Peyer's patch (tissue), 4 donors: ENCODE measurements around the gene ZDHHC11.

Experiments
- CTCF ChIP-seq, 6 experiments: fragments of 450-650 bp in 4 of 6; fragments of 200-600 bp in 2 of 6; sonication (generic) in 1 of 6; IDR thresholded peaks; one replicate each; pipeline ENCODE4 v1.5.1; 2017 to 2019; ENCODE audit warnings: antibody characterized with exemption in 6 of 6, mild to moderate bottlenecking in 3 of 6, moderate library complexity in 1 of 6
- POLR2A ChIP-seq, 2 donors: fragments of 450-650 bp; IDR thresholded peaks; one replicate each; pipeline ENCODE4 v1.5.1; 2017; ENCODE audit warnings: antibody characterized with exemption in 2 of 2, mild to moderate bottlenecking in 2 of 2, moderate library complexity in 2 of 2

GRCh38 chr5:749101-749670, 101.6 kb downstream of the ZDHHC11 start:
- no peak for TF ChIP-seq POLR2A (IDR thresholded peaks at IDR 0.05)
- TF ChIP-seq CTCF (IDR thresholded peaks at IDR 0.05), result no peak
